ENCODE data around the gene TIMM8A.

- no peak for TF ChIP-seq CTCF (IDR thresholded peaks at IDR 0.05)
- no peak for TF ChIP-seq POLR2A (IDR thresholded peaks at IDR 0.05)
These were observed 21.1 kb upstream of the TIMM8A start for GRCh38 chrX:101369687-101370086.

Data from body of pancreas (tissue), 4 donors.